Activated B cell treated with CpG ODN at 0.5 μM for 24 hours (primary cell): ENCODE data around the gene FAM83D. TPM values are rescaled to one million over a fixed set of nuclear protein-coding genes. Genes with fewer than 3 reads are reported as not detected.
"Not testable (repeated sequence)": the region's sequence is repeated elsewhere in the genome, so short reads cannot be mapped to it uniquely, and the experiment has no call there.

Experiments
- ATAC-seq: fragments of 200-7000 bp; cut with Tn5 transposase; one replicate; pipeline ENCODE4 v1.10.0; 2021; ENCODE audit warnings: low read depth, mild to moderate bottlenecking, moderate library complexity
- CTCF ChIA-PET: fragments of 350-600 bp; sonication (Branson Sonifier 250); formaldehyde crosslinking; loops from one replicate; lab custom pipeline; 2021; ENCODE audit warnings: antibody characterized with exemption; lab: Charles Lee
- POLR2A ChIA-PET: fragments of 350-600 bp; sonication (Branson Sonifier 250); formaldehyde crosslinking; loops from one replicate; lab custom pipeline; 2021; ENCODE audit warnings: antibody characterized with exemption; lab: Charles Lee
- DNase-seq: peaks from one replicate; pipeline ENCODE4 v3.0.0; 2022
- H3K27ac Mint-ChIP-seq: one replicate; pipeline ENCODE4 v1.8.0; 2020; ENCODE audit warnings: mixed read lengths
- H3K27me3 Mint-ChIP-seq: one replicate; pipeline ENCODE4 v1.8.0; 2021; ENCODE audit warnings: mixed read lengths
- H3K36me3 Mint-ChIP-seq: one replicate; pipeline ENCODE4 v1.8.0; 2021; ENCODE audit warnings: low read depth, mixed read lengths
- H3K4me1 Mint-ChIP-seq: one replicate; pipeline ENCODE4 v1.8.0; 2021; ENCODE audit warnings: mixed read lengths
- H3K4me3 Mint-ChIP-seq: one replicate; pipeline ENCODE4 v1.8.0; 2020; ENCODE audit warnings: mild to moderate bottlenecking, mixed read lengths
- H3K9me3 Mint-ChIP-seq: one replicate; pipeline ENCODE4 v1.8.0; 2020; ENCODE audit warnings: mixed read lengths
- intact Hi-C: fragments of 100-400 bp; cut with micrococcal nuclease; formaldehyde crosslinking; loops from one replicate; pipeline ENCODE4 v1.15.1; 2024
- total RNA-seq: library from RNA; stranded (reverse); gene quantifications from 2 replicates; pipeline ENCODE4 v1.2.3, GENCODE V29; 2022
- TF ChIP-seq, protein P1 (sequence below): fragments of 200-600 bp; IDR thresholded peaks from one replicate; pipeline ENCODE4 v1.8.0; 2022; ENCODE audit warnings: antibody characterized with exemption, mild to moderate bottlenecking

FAM83D gene
- total RNA-seq, 1 donor from 2014 or later, result 1.2 TPM

GRCh38 chr20:38991814-38992704 is 65.8 kb downstream of the FAM83D start:
- H3K36me3 Mint-ChIP-seq, result peaks cover 45% of the 10 kb centered on the region
- ATAC-seq (no peak), DNase-seq (no peak)
- no peak overlapping the region for H3K4me3 Mint-ChIP-seq
- ChIA-PET POLR2A (no interaction called here), CTCF (no interaction called here)
- H3K4me1 Mint-ChIP-seq, result peaks cover 11% of the 10 kb centered on the region
- intact Hi-C loops, result no loop called here
- no peaks in the 10 kb centered on the region for H3K9me3 Mint-ChIP-seq
- TF ChIP-seq, protein P1, sequence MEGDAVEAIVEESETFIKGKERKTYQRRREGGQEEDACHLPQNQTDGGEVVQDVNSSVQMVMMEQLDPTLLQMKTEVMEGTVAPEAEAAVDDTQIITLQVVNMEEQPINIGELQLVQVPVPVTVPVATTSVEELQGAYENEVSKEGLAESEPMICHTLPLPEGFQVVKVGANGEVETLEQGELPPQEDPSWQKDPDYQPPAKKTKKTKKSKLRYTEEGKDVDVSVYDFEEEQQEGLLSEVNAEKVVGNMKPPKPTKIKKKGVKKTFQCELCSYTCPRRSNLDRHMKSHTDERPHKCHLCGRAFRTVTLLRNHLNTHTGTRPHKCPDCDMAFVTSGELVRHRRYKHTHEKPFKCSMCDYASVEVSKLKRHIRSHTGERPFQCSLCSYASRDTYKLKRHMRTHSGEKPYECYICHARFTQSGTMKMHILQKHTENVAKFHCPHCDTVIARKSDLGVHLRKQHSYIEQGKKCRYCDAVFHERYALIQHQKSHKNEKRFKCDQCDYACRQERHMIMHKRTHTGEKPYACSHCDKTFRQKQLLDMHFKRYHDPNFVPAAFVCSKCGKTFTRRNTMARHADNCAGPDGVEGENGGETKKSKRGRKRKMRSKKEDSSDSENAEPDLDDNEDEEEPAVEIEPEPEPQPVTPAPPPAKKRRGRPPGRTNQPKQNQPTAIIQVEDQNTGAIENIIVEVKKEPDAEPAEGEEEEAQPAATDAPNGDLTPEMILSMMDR, result no peak
- no peak overlapping the region for H3K27ac Mint-ChIP-seq
- H3K27me3 Mint-ChIP-seq, result no peaks in the 10 kb centered on the region

GRCh38 chr20:38995536-38996044 is 69.4 kb downstream of the FAM83D start:
- intact Hi-C loops, result no loop called here
- DNase-seq, result no peak

DNA sequence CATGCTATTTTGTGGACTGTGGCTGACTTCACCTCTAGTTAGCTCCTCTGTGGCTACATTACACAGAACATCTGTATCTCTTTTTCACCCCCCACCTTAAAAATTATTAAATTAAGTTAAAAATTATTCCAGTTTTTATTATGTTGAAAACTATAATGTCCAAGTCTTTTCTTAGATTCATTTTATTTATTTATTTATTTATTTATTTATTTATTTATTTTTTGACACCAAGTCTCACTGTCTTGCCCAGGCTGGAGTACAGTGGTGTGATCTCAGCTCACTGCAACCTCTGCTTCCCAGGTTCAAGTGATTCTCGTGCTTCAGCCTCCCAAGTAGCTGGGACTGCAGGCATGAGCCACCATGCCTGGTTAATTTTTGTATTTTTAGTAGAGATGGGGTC is 70.6 kb downstream of the FAM83D start:
- POLR2A ChIA-PET, H3K4me1 Mint-ChIP-seq, H3K27me3 Mint-ChIP-seq, ATAC-seq, H3K27ac Mint-ChIP-seq, CTCF ChIA-PET, H3K9me3 Mint-ChIP-seq, H3K4me3 Mint-ChIP-seq, DNase-seq: not testable (repeated sequence)
- peaks cover 61% of the 10 kb centered on the region for H3K36me3 Mint-ChIP-seq
- intact Hi-C loops, result loop anchor here (1.0 kb wide), 1 partner anchor 351 kb away; no protein-coding TSS in a partner anchor

More at GRCh38 chr20:38995536-38996044, 69.4 kb downstream of the FAM83D start:
- no peak overlapping the region for H3K27ac Mint-ChIP-seq
- no peaks in the 10 kb centered on the region for H3K9me3 Mint-ChIP-seq
- CTCF ChIA-PET, result no interaction called here
- H3K27me3 Mint-ChIP-seq, result no peaks in the 10 kb centered on the region
- ATAC-seq, result no peak
- peaks cover 4% of the 10 kb centered on the region for H3K4me1 Mint-ChIP-seq
- H3K4me3 Mint-ChIP-seq, result no peak overlapping the region
- TF ChIP-seq, protein P1, result no peak
- peaks cover 52% of the 10 kb centered on the region for H3K36me3 Mint-ChIP-seq
- POLR2A ChIA-PET, result interaction anchor here (0.7 kb wide), 1 partner anchor 34 kb away, joined by 4 read pairs; no protein-coding TSS in a partner anchor

DNA sequence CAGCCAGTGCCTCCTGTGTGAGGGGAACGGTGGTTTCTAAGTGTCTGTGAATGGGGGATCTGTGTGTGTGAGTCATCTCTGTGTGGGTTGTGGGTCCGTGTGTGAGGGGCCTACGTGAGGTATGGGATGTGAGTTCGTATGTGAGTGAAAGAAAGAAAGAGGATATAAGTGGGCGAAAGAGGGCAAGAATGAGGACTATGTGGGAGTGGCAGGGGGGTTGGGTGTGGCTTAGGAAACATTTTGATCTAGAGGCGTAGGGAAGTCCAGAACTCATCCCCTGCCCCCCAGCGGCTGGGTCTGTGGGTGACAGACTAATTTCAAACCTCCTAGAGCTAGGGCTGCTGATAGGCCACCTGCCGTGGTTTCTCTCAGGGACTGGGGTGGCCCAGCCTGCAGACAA is 71.4 kb downstream of the FAM83D start:
- H3K27ac Mint-ChIP-seq, result no peak overlapping the region
- H3K4me1 Mint-ChIP-seq, result peaks cover 4% of the 10 kb centered on the region
- no peak for DNase-seq
- TF ChIP-seq, protein P1, result no peak
- ChIA-PET CTCF (interaction anchor here (0.7 to 0.8 kb wide), 2 partner anchors 12 to 72 kb away, joined by 4 to 7 read pairs; partner anchors contain the start of gene FAM83D), POLR2A (no interaction called here)
- H3K27me3 Mint-ChIP-seq, result no peaks in the 10 kb centered on the region
- peak; percentile 56 for ATAC-seq
- intact Hi-C loops, result loop anchor here (1.0 kb wide), 1 partner anchor 351 kb away; no protein-coding TSS in a partner anchor
- no peaks in the 10 kb centered on the region for H3K9me3 Mint-ChIP-seq
- peaks cover 60% of the 10 kb centered on the region for H3K36me3 Mint-ChIP-seq
- H3K4me3 Mint-ChIP-seq, result no peak overlapping the region

DNA sequence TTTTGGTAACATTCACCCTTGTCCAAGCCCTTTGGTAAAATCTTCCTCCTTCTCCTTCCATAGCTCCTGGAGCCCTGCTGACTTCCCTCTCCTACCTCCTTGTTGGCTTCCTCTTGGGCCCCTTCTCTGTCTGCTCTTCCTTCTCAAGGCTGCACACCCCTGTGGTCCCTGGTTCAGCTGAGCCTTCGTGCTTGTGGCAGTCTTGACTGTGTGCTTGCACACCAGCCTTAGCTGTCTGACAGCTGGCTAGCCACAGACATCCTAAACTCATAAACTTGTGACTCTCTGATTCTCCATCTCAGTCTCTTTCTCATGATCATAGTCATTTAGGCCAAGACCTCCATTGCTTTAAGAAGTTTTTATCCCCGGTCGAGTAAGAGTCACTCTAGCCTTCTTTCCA is 73.0 kb downstream of the FAM83D start:
- intact Hi-C loops, result no loop called here
- TF ChIP-seq, protein P1, result no peak
- ChIA-PET CTCF (no interaction called here), POLR2A (no interaction called here)
- ATAC-seq (no peak), DNase-seq (no peak)
- Mint-ChIP-seq H3K27ac (no peak overlapping the region), H3K36me3 (peaks cover 71% of the 10 kb centered on the region), H3K9me3 (no peaks in the 10 kb centered on the region), H3K27me3 (no peaks in the 10 kb centered on the region), H3K4me1 (peaks cover 4% of the 10 kb centered on the region), H3K4me3 (no peak overlapping the region)
